GM12878 (cell line): ENCODE results near the gene HUWE1. TPM values are rescaled to one million over a fixed set of nuclear protein-coding genes. Genes with fewer than 3 reads are reported as not detected.

Experiments
- ATAC-seq: fragments of 200-7000 bp; cut with Tn5 transposase; 3 replicates; pipeline ENCODE4 v1.9.1; 2020; ENCODE audit warnings: mild to moderate bottlenecking, moderate library complexity
- BruUV-seq: library from RNA; stranded (reverse); fragments of 400-500 nt; replicated peaks from 2 replicates; lab custom pipeline; 2021; lab: Mats Ljungman, UMichigan
- CTCF ChIA-PET: fragments of 300-600 bp; sonication (Branson Sonifier 250); formaldehyde crosslinking; extraction: SDS; loops from one replicate; lab custom pipeline; 2021; ENCODE audit warnings: inconsistent platforms; lab: Yijun Ruan, JAX
- POLR2A ChIA-PET: fragments of 350-600 bp; formaldehyde crosslinking; extraction: SDS; loops from one replicate; lab custom pipeline; 2021; ENCODE audit warnings: inconsistent platforms; lab: Charles Lee
- RAD21 ChIA-PET: fragments of 300-600 bp; sonication (Branson Sonifier 250); formaldehyde crosslinking; loops from one replicate; lab custom pipeline; 2023; ENCODE audit warnings: antibody characterized with exemption; ENCODE audit not compliant: unreplicated experiment; lab: Charles Lee
- SMC1A ChIA-PET: fragments of 300-600 bp; sonication (Branson Sonifier 250); formaldehyde crosslinking; loops from one replicate; lab custom pipeline; 2023; ENCODE audit not compliant: unreplicated experiment, uncharacterized antibody; lab: Charles Lee
- DNase-seq: peaks from one replicate; pipeline ENCODE4 v3.0.0-alpha.2; 2011; ENCODE audit warnings: low read depth, low spot score
- FAIRE-seq: peaks from 3 replicates; lab custom pipeline; 2011; peaks lifted over from hg19 to GRCh38; lab: Jason Lieb, UNC
- H2AFZ ChIP-seq: 2 replicates; pipeline ENCODE4 v1.6.0; 2011; ENCODE audit warnings: low read depth, low read length, control low read depth; ENCODE audit not compliant: control insufficient read depth
- H3K27ac ChIP-seq: 2 replicates; pipeline ENCODE4 v1.5.1; 2011; ENCODE audit warnings: control low read depth; ENCODE audit not compliant: control insufficient read depth, insufficient read depth
- H3K27me3 ChIP-seq, 2 experiments: replicated peaks in 1 of 2; 2 replicates each; pipeline versions ENCODE4 v1.6.0 to v1.6.1; 2011; ENCODE audit warnings: low read length in 1 of 2; ENCODE audit not compliant: control insufficient read depth in 2 of 2, insufficient read depth in 2 of 2
- H3K36me3 ChIP-seq, 2 experiments: 2 replicates each; pipeline ENCODE4 v1.5.1; 2011; ENCODE audit warnings: low read length in 1 of 2; ENCODE audit not compliant: control insufficient read depth in 2 of 2, insufficient read depth in 2 of 2
- H3K4me1 ChIP-seq: 2 replicates; pipeline ENCODE4 v1.6.1; 2011; ENCODE audit warnings: mild to moderate bottlenecking, low read length, moderate library complexity, mixed read lengths; ENCODE audit not compliant: control insufficient read depth, insufficient read depth
- H3K4me2 ChIP-seq: 2 replicates; pipeline ENCODE4 v1.6.0; 2011; ENCODE audit warnings: control low read depth; ENCODE audit not compliant: control insufficient read depth, insufficient read depth
- H3K4me3 ChIP-seq: fragments of 200-600 bp; sonication (generic); 2 replicates; pipeline ENCODE4 v1.5.1; 2016
- H3K79me2 ChIP-seq: 2 replicates; pipeline ENCODE4 v1.6.0; 2011; ENCODE audit warnings: low read length; ENCODE audit not compliant: control insufficient read depth, insufficient read depth
- H3K9ac ChIP-seq: 2 replicates; pipeline ENCODE4 v1.8.0; 2011; ENCODE audit warnings: low read length, control low read depth, mixed read lengths; ENCODE audit not compliant: control insufficient read depth, insufficient read depth
- H3K9me3 ChIP-seq: replicated peaks from 3 replicates; pipeline ENCODE4 v1.5.1; 2011; ENCODE audit warnings: mild to moderate bottlenecking, low read length; ENCODE audit not compliant: control insufficient read depth, insufficient read depth
- H4K20me1 ChIP-seq: 2 replicates; pipeline ENCODE4 v1.6.0; 2011; ENCODE audit not compliant: control insufficient read depth, insufficient read depth
- ASH2L ChIP-seq: fragments of 300-600, 200-600 bp; sonication (generic); IDR thresholded peaks from 2 replicates; pipeline ENCODE4 v1.6.1; 2017; ENCODE audit warnings: low read depth, mild to moderate bottlenecking, borderline replicate concordance
- CHD4 ChIP-seq: fragments of 200-600 bp; sonication (generic); IDR thresholded peaks from 2 replicates; pipeline ENCODE4 v1.6.1; 2016; ENCODE audit warnings: mild to moderate bottlenecking
- EED ChIP-seq: sonication (generic); IDR thresholded peaks from 2 replicates; pipeline ENCODE4 v1.6.1; 2016; ENCODE audit warnings: antibody characterized with exemption, low read depth
- IKZF2 ChIP-seq, 2 experiments: fragments of 450-650 bp; IDR thresholded peaks; 2 replicates each; pipeline ENCODE4 v1.6.1; 2017; ENCODE audit warnings: mild to moderate bottlenecking in 2 of 2, moderate library complexity in 2 of 2
- MXI1 ChIP-seq: fragments of 150-350 bp; IDR thresholded peaks from 2 replicates; pipeline ENCODE4 v1.6.1; 2011; ENCODE audit warnings: low read depth, mild to moderate bottlenecking, inconsistent platforms, low read length, improper control_type of control experiment
- NBN ChIP-seq: fragments of 450-650 bp; IDR thresholded peaks from 2 replicates; pipeline ENCODE4 v1.6.1; 2016
- NR2C2 ChIP-seq: IDR thresholded peaks from 2 replicates; pipeline ENCODE4 v1.6.1; 2011; ENCODE audit warnings: borderline replicate concordance, low read depth; ENCODE audit not compliant: control insufficient read depth, insufficient read length
- TAF1 ChIP-seq: IDR thresholded peaks from 2 replicates; pipeline ENCODE4 v1.6.1; 2011; ENCODE audit warnings: mild to moderate bottlenecking, low read depth, low read length, borderline replicate concordance
- WGBS: methylation state at CpG from one replicate; pipeline ENCODE4 v1.1.6; 2016; ENCODE audit warnings: low lambda C conversion rate; ENCODE audit not compliant: insufficient replicate concordance, insufficient coverage; ENCODE audit errors: missing lambda C conversion rate; 5-methylcytosine and 5-hydroxymethylcytosine counted together
- in situ Hi-C: fragments of 300-500 bp; cut with MboI; formaldehyde crosslinking; loops from 9 replicates; pipeline ENCODE4 v1.14.3; 2018; ENCODE audit warnings: mixed read lengths
- intact Hi-C: fragments of 100-400 bp; cut with micrococcal nuclease; formaldehyde crosslinking; loops from one replicate; pipeline ENCODE4 v1.14.2; 2022; ENCODE audit not compliant: unreplicated experiment
- polyA plus RNA-seq, 11 experiments: library from polyadenylated mRNA; depleted of rRNA in 4 of 11; unstranded in 6 of 11; stranded (reverse) in 5 of 11; fragments of >200 nt; fragmentation: Nextera tagmentation in 4 of 11; fragmentation: Illumina TruSeq in 1 of 11; extraction: Ambion mirVana in 4 of 11; extraction: Trizol in 1 of 11; gene quantifications; 1 replicate in 1 of 11; 2 replicates in 10 of 11; pipeline versions ENCODE4 v1.2.1 to v1.2.3, GENCODE V29; 2011 to 2016; ENCODE audit warnings: inconsistent platforms in 2 of 11, missing spikeins in 2 of 11, low read depth in 1 of 11
- total RNA-seq, 4 experiments: library from RNA; depleted of rRNA in 3 of 4; stranded (reverse); fragments of >200 nt in 3 of 4; fragmentation: Illumina TruSeq in 1 of 4; extraction: Trizol in 1 of 4; gene quantifications; 2 replicates each; pipeline versions ENCODE4 v1.2.1 to v1.2.3, GENCODE V29; 2013 to 2021
- TF ChIP-seq, protein P1 (sequence below): IDR thresholded peaks from 2 replicates; pipeline ENCODE4 v1.6.1; 2011; ENCODE audit warnings: borderline replicate concordance, low read depth, mild to moderate bottlenecking, moderate library complexity, mixed read lengths, low read length; ENCODE audit not compliant: insufficient read depth; ENCODE audit errors: extremely low read length
- TF ChIP-seq, protein P2 (sequence below): fragments of 450-650 bp; IDR thresholded peaks from 2 replicates; pipeline ENCODE4 v1.6.1; 2014; ENCODE audit warnings: mild to moderate bottlenecking
- TF ChIP-seq, protein P3 (sequence below): IDR thresholded peaks from 2 replicates; pipeline ENCODE4 v1.6.1; 2012; ENCODE audit warnings: low read depth, low read length, improper control_type of control experiment

Gene HUWE1
- total and polyA plus RNA-seq, 10 of the 15 experiments (the other 5 are each of a cell fraction or from before 2014, with no cell fraction given), result 35.9 to 280 (median 100) TPM

DNA sequence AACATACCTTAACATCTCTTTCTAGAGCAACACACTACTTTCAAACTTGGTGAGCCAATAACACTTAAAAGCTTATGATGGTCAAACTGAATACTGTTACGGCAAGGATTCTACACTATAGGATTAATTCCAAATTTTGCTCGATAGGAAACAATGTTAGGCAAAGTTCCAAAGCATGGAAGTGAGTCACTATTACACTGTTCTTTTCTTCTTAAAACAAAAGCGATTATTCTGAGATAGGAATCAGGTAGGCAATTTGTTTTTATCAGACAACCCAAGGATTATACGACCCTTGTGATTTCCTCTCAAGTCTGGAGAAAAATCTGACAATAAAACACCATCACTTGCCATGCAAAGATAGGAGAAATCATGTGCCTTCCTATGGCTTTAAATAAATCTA lies 81.5 kb downstream of the HUWE1 start:
- no peaks in the 10 kb centered on the region for H3K27me3 ChIP-seq
- no peaks in the 10 kb centered on the region for H3K79me2 ChIP-seq
- CTCF ChIA-PET, result no interaction called here
- H4K20me1 ChIP-seq, result no peaks in the 10 kb centered on the region; the same call in 1 of the 2 replicates
- DNase-seq (no peak), FAIRE-seq (no peak), ATAC-seq (no peak)
- WGBS, result 71% methylated on average over 4 of the region's 4 CpGs
- H2AFZ ChIP-seq, result no peak overlapping the region
- in situ Hi-C loops, result no loop called here
- intact Hi-C loops, result no loop called here
- RAD21 ChIA-PET, result no interaction called here
- H3K9ac ChIP-seq, result no peak overlapping the region
- BruUV-seq, result no TSS peak
- H3K4me3 ChIP-seq, result no peak overlapping the region
- no peaks in the 10 kb centered on the region for H3K9me3 ChIP-seq
- H3K4me1 ChIP-seq, result no peaks in the 10 kb centered on the region
- H3K36me3 ChIP-seq, result peaks cover 3 to 12% of the 10 kb centered on the region in 2 experiments; a peak in 3 of 4 replicates
- H3K27ac ChIP-seq, result no peak overlapping the region
- H3K4me2 ChIP-seq, result no peak overlapping the region
- TF ChIP-seq TAF1 (no peak), IKZF2 (IDR thresholded peaks at IDR 0.05) (no peak), CHD4 (no peak), ASH2L (no peak), NR2C2 (no peak), MXI1 (no peak), EED (no peak), NBN (no peak)
- TF ChIP-seq, protein P1, sequence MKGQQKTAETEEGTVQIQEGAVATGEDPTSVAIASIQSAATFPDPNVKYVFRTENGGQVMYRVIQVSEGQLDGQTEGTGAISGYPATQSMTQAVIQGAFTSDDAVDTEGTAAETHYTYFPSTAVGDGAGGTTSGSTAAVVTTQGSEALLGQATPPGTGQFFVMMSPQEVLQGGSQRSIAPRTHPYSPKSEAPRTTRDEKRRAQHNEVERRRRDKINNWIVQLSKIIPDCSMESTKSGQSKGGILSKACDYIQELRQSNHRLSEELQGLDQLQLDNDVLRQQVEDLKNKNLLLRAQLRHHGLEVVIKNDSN, result no peak
- TF ChIP-seq, protein P2, sequence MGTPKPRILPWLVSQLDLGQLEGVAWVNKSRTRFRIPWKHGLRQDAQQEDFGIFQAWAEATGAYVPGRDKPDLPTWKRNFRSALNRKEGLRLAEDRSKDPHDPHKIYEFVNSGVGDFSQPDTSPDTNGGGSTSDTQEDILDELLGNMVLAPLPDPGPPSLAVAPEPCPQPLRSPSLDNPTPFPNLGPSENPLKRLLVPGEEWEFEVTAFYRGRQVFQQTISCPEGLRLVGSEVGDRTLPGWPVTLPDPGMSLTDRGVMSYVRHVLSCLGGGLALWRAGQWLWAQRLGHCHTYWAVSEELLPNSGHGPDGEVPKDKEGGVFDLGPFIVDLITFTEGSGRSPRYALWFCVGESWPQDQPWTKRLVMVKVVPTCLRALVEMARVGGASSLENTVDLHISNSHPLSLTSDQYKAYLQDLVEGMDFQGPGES, result no peak
- TF ChIP-seq, protein P3, sequence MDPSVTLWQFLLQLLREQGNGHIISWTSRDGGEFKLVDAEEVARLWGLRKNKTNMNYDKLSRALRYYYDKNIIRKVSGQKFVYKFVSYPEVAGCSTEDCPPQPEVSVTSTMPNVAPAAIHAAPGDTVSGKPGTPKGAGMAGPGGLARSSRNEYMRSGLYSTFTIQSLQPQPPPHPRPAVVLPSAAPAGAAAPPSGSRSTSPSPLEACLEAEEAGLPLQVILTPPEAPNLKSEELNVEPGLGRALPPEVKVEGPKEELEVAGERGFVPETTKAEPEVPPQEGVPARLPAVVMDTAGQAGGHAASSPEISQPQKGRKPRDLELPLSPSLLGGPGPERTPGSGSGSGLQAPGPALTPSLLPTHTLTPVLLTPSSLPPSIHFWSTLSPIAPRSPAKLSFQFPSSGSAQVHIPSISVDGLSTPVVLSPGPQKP, result no peak
- SMC1A ChIA-PET, result no interaction called here
- POLR2A ChIA-PET, result interaction anchor here (0.7 kb wide), 1 partner anchor 29 kb away, joined by 3 read pairs; no protein-coding TSS in a partner anchor
